Cardiac muscle cell (in vitro differentiated cells and primary cell): ENCODE measurements around the gene RELN. TPM values are rescaled to one million over a fixed set of nuclear protein-coding genes. Genes with fewer than 3 reads are reported as not detected.
"Not testable (repeated sequence)": the region's sequence is repeated elsewhere in the genome, so short reads cannot be mapped to it uniquely, and the experiment has no call there.

Experiments used
- DNase-seq, 2 donors: peaks; one replicate each; pipeline versions ENCODE4 v3.0.0 to v3.0.0-alpha.2; 2010 to 2017; ENCODE audit warnings: low read depth in 1 of 2, low spot score in 1 of 2
- H3K27ac ChIP-seq: fragments of 200-600 bp; sonication (generic); 2 replicates; pipeline ENCODE4 v1.5.1; 2016
- H3K27me3 ChIP-seq: fragments of 200-600 bp; sonication (generic); 2 replicates; pipeline ENCODE4 v1.6.0; 2016; ENCODE audit warnings: control low read depth
- H3K36me3 ChIP-seq: fragments of 200-600 bp; sonication (generic); 2 replicates; pipeline ENCODE4 v1.5.1; 2016; ENCODE audit warnings: control low read depth
- H3K4me1 ChIP-seq: fragments of 200-600 bp; sonication (generic); 2 replicates; pipeline ENCODE4 v1.8.1; 2017; ENCODE audit warnings: low read depth, mild to moderate bottlenecking, mixed run types
- H3K4me3 ChIP-seq: fragments of 200-600 bp; sonication (generic); 2 replicates; pipeline ENCODE4 v1.5.1; 2016; ENCODE audit warnings: mild to moderate bottlenecking
- H3K9me3 ChIP-seq: fragments of 200-600 bp; sonication (generic); 2 replicates; pipeline ENCODE4 v1.5.1; 2017; ENCODE audit warnings: low read depth, mild to moderate bottlenecking, control low read depth
- CTCF ChIP-seq: IDR thresholded peaks from 2 replicates; pipeline ENCODE4 v1.5.1; 2012; ENCODE audit warnings: low read depth, mild to moderate bottlenecking, low read length
- polyA plus RNA-seq: library from polyadenylated mRNA; unstranded; fragments of >200 nt; fragmentation: Nextera tagmentation; extraction: Ambion mirVana; gene quantifications from 2 replicates; pipeline ENCODE4 v1.2.1, GENCODE V29; 2016
- total RNA-seq: library from RNA; depleted of rRNA; stranded (reverse); fragments of >200 nt; gene quantifications from 2 replicates; pipeline ENCODE4 v1.2.3, GENCODE V29; 2016

The RELN gene
- total and polyA plus RNA-seq, 2 experiments from 2014 or later = 19.2 to 46.9 TPM

GRCh38 chr7:103843689-103844480, 145.6 kb downstream of the RELN start:
- H3K9me3 ChIP-seq = no peaks in the 10 kb centered on the region
- DNase-seq = no peak
- TF ChIP-seq CTCF = no peak
- no peak overlapping the region for H3K4me3 ChIP-seq
- H3K27ac ChIP-seq = no peak overlapping the region
- no peaks in the 10 kb centered on the region for H3K36me3 ChIP-seq
- H3K27me3 ChIP-seq = no peaks in the 10 kb centered on the region
- no peaks in the 10 kb centered on the region for H3K4me1 ChIP-seq

GRCh38 chr7:103833401-103833800, 156.1 kb downstream of the RELN start:
- TF ChIP-seq CTCF = no peak
- H3K36me3 ChIP-seq = no peaks in the 10 kb centered on the region
- H3K9me3 ChIP-seq = no peaks in the 10 kb centered on the region
- H3K4me3 ChIP-seq = no peak overlapping the region
- H3K27ac ChIP-seq = no peak overlapping the region
- DNase-seq = no peak
- H3K4me1 ChIP-seq = no peaks in the 10 kb centered on the region
- no peaks in the 10 kb centered on the region for H3K27me3 ChIP-seq

DNA sequence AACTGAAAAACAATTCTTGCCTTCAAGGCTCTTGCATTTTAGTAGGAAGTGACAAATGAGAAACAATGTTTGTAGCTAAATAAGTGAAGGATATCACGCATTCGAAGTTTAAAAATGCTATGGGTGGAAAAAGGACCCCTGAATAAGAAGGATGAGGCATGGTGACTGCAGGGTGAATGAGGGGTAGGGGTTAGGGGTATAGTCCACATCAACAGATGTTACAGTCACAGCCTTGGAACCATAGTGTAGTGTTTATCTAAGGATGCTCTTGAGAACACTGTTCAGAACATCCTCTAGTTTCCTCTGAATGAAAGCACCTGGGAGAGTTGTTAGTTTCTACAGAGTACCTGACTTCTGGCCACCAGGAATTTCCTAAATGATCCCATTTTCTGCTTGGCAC, 157.0 kb downstream of the RELN start:
- no peak for DNase-seq
- Histone ChIP-seq H3K9me3 (no peaks in the 10 kb centered on the region), H3K27ac (no peak overlapping the region), H3K36me3 (no peaks in the 10 kb centered on the region), H3K4me1 (no peaks in the 10 kb centered on the region), H3K27me3 (no peaks in the 10 kb centered on the region), H3K4me3 (no peak overlapping the region)
- no peak for TF ChIP-seq CTCF

- no peak overlapping the region for H3K27ac ChIP-seq
- H3K27me3 ChIP-seq = no peaks in the 10 kb centered on the region
- H3K36me3 ChIP-seq = no peaks in the 10 kb centered on the region
- no peaks in the 10 kb centered on the region for H3K4me1 ChIP-seq
- no peaks in the 10 kb centered on the region for H3K9me3 ChIP-seq
- no peak for DNase-seq
- TF ChIP-seq CTCF = no peak
- no peak overlapping the region for H3K4me3 ChIP-seq
Observed at GRCh38 chr7:103824251-103824650, 165.2 kb downstream of the RELN start.

GRCh38 chr7:103823084-103823483, 166.4 kb downstream of the RELN start:
- H3K27me3 ChIP-seq = no peaks in the 10 kb centered on the region
- no peak overlapping the region for H3K27ac ChIP-seq
- no peaks in the 10 kb centered on the region for H3K9me3 ChIP-seq
- H3K4me1 ChIP-seq = no peaks in the 10 kb centered on the region
- no peak overlapping the region for H3K4me3 ChIP-seq
- DNase-seq = no peak
- no peaks in the 10 kb centered on the region for H3K36me3 ChIP-seq
- no peak for TF ChIP-seq CTCF

GRCh38 chr7:103821092-103821491, 168.4 kb downstream of the RELN start:
- H3K27ac ChIP-seq = no peak overlapping the region
- no peaks in the 10 kb centered on the region for H3K36me3 ChIP-seq
- no peaks in the 10 kb centered on the region for H3K9me3 ChIP-seq
- H3K4me3 ChIP-seq = no peak overlapping the region
- TF ChIP-seq CTCF = no peak
- no peak for DNase-seq
- no peaks in the 10 kb centered on the region for H3K27me3 ChIP-seq
- H3K4me1 ChIP-seq = no peaks in the 10 kb centered on the region

- not testable (repeated sequence) for DNase-seq, H3K27me3 ChIP-seq, H3K27ac ChIP-seq, H3K36me3 ChIP-seq, H3K9me3 ChIP-seq, H3K4me1 ChIP-seq, H3K4me3 ChIP-seq
Observed at GRCh38 chr7:103815972-103816371, 173.5 kb downstream of the RELN start.
